Hematopoietic multipotent progenitor cell (in vitro differentiated cells): ENCODE results near the gene SGSM2. TPM values are rescaled to one million over a fixed set of nuclear protein-coding genes. Genes with fewer than 3 reads are reported as not detected.
"Not testable (repeated sequence)": the region's sequence is repeated elsewhere in the genome, so short reads cannot be mapped to it uniquely, and the experiment has no call there.

Source experiments
- DNase-seq, 3 donors: peaks; one replicate each; pipeline ENCODE4 v3.0.0-alpha.2; 2011 to 2015; ENCODE audit warnings: low read depth in 2 of 3, low spot score in 2 of 3
- total RNA-seq: library from RNA; depleted of rRNA; stranded (reverse); fragments of >200 nt; gene quantifications from one replicate; pipeline ENCODE4 v1.2.3, GENCODE V29; 2012

The SGSM2 gene, protein sequence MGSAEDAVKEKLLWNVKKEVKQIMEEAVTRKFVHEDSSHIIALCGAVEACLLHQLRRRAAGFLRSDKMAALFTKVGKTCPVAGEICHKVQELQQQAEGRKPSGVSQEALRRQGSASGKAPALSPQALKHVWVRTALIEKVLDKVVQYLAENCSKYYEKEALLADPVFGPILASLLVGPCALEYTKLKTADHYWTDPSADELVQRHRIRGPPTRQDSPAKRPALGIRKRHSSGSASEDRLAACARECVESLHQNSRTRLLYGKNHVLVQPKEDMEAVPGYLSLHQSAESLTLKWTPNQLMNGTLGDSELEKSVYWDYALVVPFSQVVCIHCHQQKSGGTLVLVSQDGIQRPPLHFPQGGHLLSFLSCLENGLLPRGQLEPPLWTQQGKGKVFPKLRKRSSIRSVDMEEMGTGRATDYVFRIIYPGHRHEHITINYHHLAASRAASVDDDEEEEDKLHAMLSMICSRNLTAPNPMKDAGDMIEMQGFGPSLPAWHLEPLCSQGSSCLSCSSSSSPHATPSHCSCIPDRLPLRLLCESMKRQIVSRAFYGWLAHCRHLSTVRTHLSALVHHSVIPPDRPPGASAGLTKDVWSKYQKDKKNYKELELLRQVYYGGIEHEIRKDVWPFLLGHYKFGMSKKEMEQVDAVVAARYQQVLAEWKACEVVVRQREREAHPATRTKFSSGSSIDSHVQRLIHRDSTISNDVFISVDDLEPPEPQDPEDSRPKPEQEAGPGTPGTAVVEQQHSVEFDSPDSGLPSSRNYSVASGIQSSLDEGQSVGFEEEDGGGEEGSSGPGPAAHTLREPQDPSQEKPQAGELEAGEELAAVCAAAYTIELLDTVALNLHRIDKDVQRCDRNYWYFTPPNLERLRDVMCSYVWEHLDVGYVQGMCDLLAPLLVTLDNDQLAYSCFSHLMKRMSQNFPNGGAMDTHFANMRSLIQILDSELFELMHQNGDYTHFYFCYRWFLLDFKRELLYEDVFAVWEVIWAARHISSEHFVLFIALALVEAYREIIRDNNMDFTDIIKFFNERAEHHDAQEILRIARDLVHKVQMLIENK
- total RNA-seq: 72.2 TPM

GRCh38 chr17:2336852-2337543 lies at the start of gene SGSM2:
SGSM2 (plus strand) TSS chr17:2337501; CDS start chr17:2337689, 188 bp downstream.
- DNase-seq: peak; percentile 38 to 79 (median 68)

DNA sequence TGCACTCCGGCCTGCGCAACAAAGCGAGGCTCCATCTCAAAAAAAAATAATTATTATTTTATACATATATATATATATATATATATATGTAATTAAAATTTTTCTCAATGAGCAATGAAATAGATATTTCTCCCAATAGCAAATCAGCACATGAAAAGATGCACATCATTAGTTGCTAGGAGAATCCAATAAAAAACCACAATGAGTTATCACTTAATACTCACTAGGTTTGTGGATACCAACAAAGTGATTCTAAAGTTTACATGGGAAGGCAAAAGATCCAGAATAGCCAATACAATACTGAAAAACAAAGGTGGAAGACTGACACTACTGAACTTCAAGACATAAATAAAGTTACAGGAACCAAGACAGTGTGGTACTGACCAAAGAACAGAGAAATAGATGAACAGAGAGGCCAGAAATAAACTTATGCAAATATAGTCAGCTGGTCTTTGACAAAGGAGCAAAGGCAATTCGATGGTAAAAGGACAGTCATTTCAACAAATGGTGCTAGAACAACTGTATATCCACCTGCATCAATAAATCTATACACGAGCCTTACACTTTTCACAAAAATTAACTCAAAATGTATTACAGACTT lies 47.3 kb upstream of the SGSM2 start:
- peak in 1 of 3 donors; percentile 63 for DNase-seq

- DNase-seq: no peak
These were observed 45.2 kb upstream of the SGSM2 start for GRCh38 chr17:2292100-2292499.

GRCh38 chr17:2295575-2295974 lies 41.7 kb upstream of the SGSM2 start:
- no peak for DNase-seq

GRCh38 chr17:2297023-2297422 lies 40.3 kb upstream of the SGSM2 start:
- no peak for DNase-seq

- no peak for DNase-seq
These were observed 38.2 kb upstream of the SGSM2 start for GRCh38 chr17:2299136-2299535.

DNA sequence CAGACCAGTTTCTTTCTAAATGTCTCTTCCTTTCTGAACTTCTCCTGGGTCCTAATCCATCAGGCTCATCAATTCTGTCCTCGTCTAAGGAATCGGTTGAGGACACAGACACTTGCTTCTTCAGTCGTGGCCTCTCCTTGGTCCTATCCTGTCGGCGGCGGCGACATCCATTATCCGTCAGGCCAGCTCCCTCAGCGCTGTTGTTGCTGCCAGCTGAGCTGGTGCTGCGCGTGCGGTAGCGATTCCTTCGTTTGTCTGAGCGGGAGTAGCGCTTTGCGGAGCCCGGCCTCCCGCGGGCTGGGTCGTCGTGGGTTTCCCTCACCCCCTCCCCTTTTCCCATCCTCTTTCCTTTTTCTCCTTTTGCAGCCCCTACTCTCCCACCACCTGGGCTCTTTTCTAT lies 37.5 kb upstream of the SGSM2 start:
- DNase-seq: no peak

GRCh38 chr17:2302778-2303203 lies 34.5 kb upstream of the SGSM2 start:
- peak in 1 of 3 donors; percentile 18 for DNase-seq

- DNase-seq: peak; percentile 91 to 96 (median 93)
These were observed 33.8 kb upstream of the SGSM2 start, which contains the start of the genes SMG6 and SRR for GRCh38 chr17:2303204-2304188. SMG6 (minus strand) TSS chr17:2303785; CDS start chr17:2303720, 65 bp downstream. SRR (plus strand) TSS chr17:2303950; CDS start chr17:2315561, 11,611 bp downstream.

DNA sequence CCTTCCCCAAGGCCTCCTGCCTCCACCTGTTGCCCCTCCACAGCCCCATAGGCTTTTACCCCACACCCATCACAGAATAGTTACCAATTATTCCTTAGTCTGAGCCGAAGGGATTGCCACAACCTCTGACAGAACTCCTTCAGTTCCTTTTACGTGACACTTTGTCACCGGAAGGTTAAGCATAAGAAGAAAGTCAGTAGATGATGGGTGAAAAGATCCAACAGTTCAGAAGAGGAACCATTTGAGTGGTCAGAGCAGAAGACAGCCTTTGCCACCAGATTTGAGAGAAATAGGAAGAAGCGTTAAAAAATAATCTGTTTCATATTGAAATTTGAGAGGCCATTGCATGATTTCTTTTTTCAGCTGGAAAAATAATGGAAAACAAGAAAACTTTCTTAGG lies 32.4 kb upstream of the SGSM2 start:
- DNase-seq: no peak

DNA sequence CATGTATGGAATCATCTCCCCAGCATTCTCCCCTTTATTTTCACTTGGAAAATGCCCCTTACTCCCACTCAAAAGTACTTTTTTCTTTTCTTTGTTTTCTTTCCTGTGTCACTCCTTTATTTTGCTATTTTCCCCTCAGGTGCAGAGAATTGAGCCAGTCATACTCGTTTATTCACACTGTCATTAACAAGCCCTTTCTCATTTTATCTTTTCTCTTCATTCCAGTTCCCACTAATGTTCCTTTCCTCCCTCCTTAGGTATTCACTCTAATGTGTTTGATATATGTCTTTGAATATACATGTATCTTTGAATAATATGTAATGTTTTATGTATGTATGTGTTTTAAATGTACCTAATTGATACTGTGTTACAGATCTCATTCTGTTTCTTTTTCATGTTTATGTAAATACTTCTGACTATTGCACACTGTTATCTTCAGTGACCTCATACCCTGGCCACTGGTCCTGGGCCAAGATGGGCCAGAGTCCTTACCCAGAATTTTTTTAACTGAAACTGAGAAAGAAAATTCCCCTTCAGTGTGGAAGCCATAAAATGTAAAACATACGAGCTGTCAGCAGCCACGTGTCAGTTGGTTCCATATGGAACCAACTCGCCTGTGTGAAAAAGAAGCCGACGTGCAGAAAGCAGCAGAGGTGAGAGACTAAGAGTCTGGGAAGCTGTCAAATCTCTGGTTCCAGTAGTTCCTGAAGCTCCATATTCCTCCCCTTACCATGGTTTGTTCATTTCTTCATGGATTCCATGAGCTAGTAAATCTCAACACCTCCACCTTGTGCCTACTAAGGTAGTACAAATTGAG lies 27.8 kb upstream of the SGSM2 start:
- no peak for DNase-seq

DNA sequence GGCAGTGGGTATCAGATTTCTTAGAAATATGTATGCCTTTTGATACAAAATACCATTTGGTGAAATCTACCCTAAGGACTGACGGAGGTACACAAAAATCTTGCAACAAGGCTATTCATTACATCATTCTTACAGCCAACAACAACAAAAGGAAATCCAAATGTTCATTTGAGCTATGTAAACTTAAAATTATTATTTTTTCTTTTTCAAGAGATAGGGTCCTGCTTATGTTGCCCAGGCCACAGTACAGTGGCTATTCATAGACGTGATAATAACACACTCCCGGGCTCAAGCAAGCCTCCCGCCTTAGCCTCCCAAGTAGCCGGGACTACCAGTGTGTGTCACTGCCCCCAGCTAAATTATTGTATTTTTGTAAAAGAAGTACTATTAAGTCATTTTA lies 24.6 kb upstream of the SGSM2 start:
- no peak for DNase-seq

DNA sequence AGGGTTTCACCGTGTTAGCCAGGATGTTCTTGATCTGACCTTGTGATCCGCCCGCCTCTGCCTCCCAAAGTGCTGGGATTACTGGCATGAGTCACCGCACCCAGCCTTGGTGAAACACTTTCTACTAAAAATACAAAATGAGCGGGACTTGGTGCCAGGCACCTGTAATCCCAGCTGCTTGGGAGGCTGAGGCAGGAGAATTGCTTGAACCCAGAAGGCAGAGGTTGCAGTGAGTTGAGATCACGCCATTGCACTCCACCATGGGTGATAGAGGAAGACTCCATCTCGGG lies 20.4 kb upstream of the SGSM2 start:
- not testable (repeated sequence) for DNase-seq

DNA sequence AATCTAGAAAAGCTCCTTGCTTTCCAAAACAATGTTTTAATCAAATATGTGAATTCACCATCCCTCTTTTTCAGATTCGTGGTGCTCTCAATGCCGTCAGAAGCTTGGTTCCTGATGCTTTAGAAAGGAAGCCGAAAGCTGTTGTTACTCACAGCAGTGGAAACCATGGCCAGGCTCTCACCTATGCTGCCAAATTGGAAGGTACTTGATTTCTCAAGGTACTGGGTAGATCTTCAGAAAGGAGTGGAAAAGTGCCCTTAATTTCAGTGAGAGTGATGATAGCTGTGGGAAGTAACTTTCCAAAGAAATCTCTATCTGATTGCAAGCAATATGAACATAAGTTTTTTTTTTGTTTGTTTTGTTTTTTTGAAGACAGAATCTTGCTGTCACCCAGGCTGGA lies 19.5 kb upstream of the SGSM2 start:
- no peak for DNase-seq

GRCh38 chr17:2319051-2319450 lies 18.2 kb upstream of the SGSM2 start:
- no peak for DNase-seq

DNA sequence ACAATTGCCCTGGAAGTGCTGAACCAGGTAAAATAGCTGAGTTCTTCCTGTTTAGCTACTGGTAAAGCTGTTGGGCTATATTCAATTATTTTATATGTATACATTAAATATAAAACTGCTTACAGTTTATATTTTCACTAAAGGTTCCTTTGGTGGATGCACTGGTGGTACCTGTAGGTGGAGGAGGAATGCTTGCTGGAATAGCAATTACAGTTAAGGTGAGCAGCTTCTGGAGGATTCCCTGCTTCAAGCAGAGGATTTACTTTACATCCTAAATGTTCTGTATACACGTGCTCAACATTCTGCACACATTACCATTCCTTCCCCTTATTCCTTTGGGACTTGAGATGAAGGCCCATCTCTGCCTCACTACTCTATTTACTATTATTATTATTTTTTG lies 15.9 kb upstream of the SGSM2 start:
- no peak for DNase-seq

GRCh38 chr17:2323629-2324314 lies 13.5 kb upstream of the SGSM2 start:
- DNase-seq: no peak

DNA sequence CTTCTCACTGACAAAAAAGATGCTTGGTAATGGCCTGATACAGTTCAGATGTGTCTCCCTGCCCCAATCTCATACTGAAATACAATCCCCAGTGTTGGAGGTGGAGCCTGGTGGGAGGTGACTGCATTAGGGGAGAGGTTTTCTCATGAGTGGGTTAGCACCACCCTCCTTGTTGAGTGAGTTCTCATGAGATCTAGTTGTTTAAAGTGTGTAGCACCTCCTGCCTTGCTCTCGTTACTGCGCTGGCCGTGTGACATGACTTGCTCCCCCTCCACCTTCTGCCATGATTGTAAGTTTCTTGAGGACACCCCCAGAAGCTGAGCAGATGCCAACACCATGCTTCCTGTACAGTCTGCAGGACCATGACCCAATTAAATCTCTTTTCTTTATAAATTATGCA lies 6.0 kb upstream of the SGSM2 start:
- DNase-seq: no peak
